Measurements from ENCODE around the gene SGSM2.
A peak's percentile ranks its signal among the peaks of the same experiment; 100 is the strongest.

Gene SGSM2

GRCh38 chr17:2336852-2337543 lies at the start of gene SGSM2:
SGSM2 (plus strand) TSS chr17:2337501; CDS start chr17:2337689, 188 bp downstream.
- H2AFZ ChIP-seq (ENCODE audit: low read length): no peak within 1 kb of the TSS; the same call in 1 of the 2 replicates
- H3K4me2 ChIP-seq (ENCODE audit: low read length): peak within 1 kb of the TSS; percentile 93
- TF ChIP-seq EZH2 (IDR thresholded peaks at IDR 0.05; ENCODE audit: borderline replicate concordance, low read length) (no peak), CTCF (IDR thresholded peaks at IDR 0.05; ENCODE audit: low read length) (no peak)
- H3K36me3 ChIP-seq (ENCODE audit: insufficient read depth, low read length): peaks cover 47% of the 10 kb centered on the region
- H3K4me3 ChIP-seq (ENCODE audit: low read depth, low read length, poor library complexity, severe bottlenecking): peak within 1 kb of the TSS; percentile 91
- H4K20me1 ChIP-seq (ENCODE audit: insufficient read depth, low read length): no peaks in the 10 kb centered on the region
- peaks cover 15% of the 10 kb centered on the region for H3K79me2 ChIP-seq (ENCODE audit: insufficient read depth, low read length)
- H3F3A ChIP-seq (ENCODE audit: insufficient read depth, low read length): no peaks in the 10 kb centered on the region
- peak within 1 kb of the TSS; percentile 94 for H3K9ac ChIP-seq (ENCODE audit: low read length)
- H3K27ac ChIP-seq (ENCODE audit: low read depth, low read length, poor library complexity, severe bottlenecking): peak within 1 kb of the TSS; percentile 83
- no peaks in the 10 kb centered on the region for H3K9me2 ChIP-seq (ENCODE audit: low read depth, low read length)
- H3K9me3 ChIP-seq (ENCODE audit: low read length): no peaks in the 10 kb centered on the region
- H3K4me1 ChIP-seq (ENCODE audit: insufficient read depth, low read length, severe bottlenecking): peaks cover 23% of the 10 kb centered on the region
- H3K27me3 ChIP-seq (ENCODE audit: insufficient read depth, low read length): no peaks in the 10 kb centered on the region

- H3K27ac ChIP-seq (ENCODE audit: low read depth, low read length, poor library complexity, severe bottlenecking): no peak overlapping the region
- no peaks in the 10 kb centered on the region for H3F3A ChIP-seq (ENCODE audit: insufficient read depth, low read length)
- no peak overlapping the region for H3K4me3 ChIP-seq (ENCODE audit: low read depth, low read length, poor library complexity, severe bottlenecking)
- H2AFZ ChIP-seq (ENCODE audit: low read length): no peak overlapping the region
- H3K9me3 ChIP-seq (ENCODE audit: low read length): no peaks in the 10 kb centered on the region
- H3K36me3 ChIP-seq (ENCODE audit: insufficient read depth, low read length): peaks cover 71% of the 10 kb centered on the region
- H3K27me3 ChIP-seq (ENCODE audit: insufficient read depth, low read length): no peaks in the 10 kb centered on the region
- H3K9me2 ChIP-seq (ENCODE audit: low read depth, low read length): no peaks in the 10 kb centered on the region
- TF ChIP-seq EZH2 (IDR thresholded peaks at IDR 0.05; ENCODE audit: borderline replicate concordance, low read length) (no peak), CTCF (IDR thresholded peaks at IDR 0.05; ENCODE audit: low read length) (no peak)
- peaks cover 7% of the 10 kb centered on the region for H3K4me1 ChIP-seq (ENCODE audit: insufficient read depth, low read length, severe bottlenecking)
- peaks cover 3% of the 10 kb centered on the region; the same call in 1 of the 2 replicates for H3K79me2 ChIP-seq (ENCODE audit: insufficient read depth, low read length)
- no peaks in the 10 kb centered on the region; the same call in 1 of the 2 replicates for H4K20me1 ChIP-seq (ENCODE audit: insufficient read depth, low read length)
- H3K4me2 ChIP-seq (ENCODE audit: low read length): no peak overlapping the region
- no peak overlapping the region for H3K9ac ChIP-seq (ENCODE audit: low read length)
Observed at GRCh38 chr17:2289878-2290478, 47.3 kb upstream of the SGSM2 start.

GRCh38 chr17:2292100-2292499 lies 45.2 kb upstream of the SGSM2 start:
- no peaks in the 10 kb centered on the region for H3K9me2 ChIP-seq (ENCODE audit: low read depth, low read length)
- H3K9ac ChIP-seq (ENCODE audit: low read length): no peak overlapping the region
- H3K27me3 ChIP-seq (ENCODE audit: insufficient read depth, low read length): no peaks in the 10 kb centered on the region
- no peak for TF ChIP-seq CTCF (IDR thresholded peaks at IDR 0.05; ENCODE audit: low read length)
- TF ChIP-seq EZH2 (IDR thresholded peaks at IDR 0.05; ENCODE audit: borderline replicate concordance, low read length): no peak
- H3K9me3 ChIP-seq (ENCODE audit: low read length): no peaks in the 10 kb centered on the region
- H3K4me2 ChIP-seq (ENCODE audit: low read length): no peak overlapping the region
- peaks cover 7% of the 10 kb centered on the region for H3K4me1 ChIP-seq (ENCODE audit: insufficient read depth, low read length, severe bottlenecking)
- H3K4me3 ChIP-seq (ENCODE audit: low read depth, low read length, poor library complexity, severe bottlenecking): no peak overlapping the region
- H3K36me3 ChIP-seq (ENCODE audit: insufficient read depth, low read length): peaks cover 83% of the 10 kb centered on the region
- H4K20me1 ChIP-seq (ENCODE audit: insufficient read depth, low read length): no peaks in the 10 kb centered on the region; the same call in 1 of the 2 replicates
- H2AFZ ChIP-seq (ENCODE audit: low read length): no peak overlapping the region
- no peak overlapping the region for H3K27ac ChIP-seq (ENCODE audit: low read depth, low read length, poor library complexity, severe bottlenecking)
- no peaks in the 10 kb centered on the region for H3F3A ChIP-seq (ENCODE audit: insufficient read depth, low read length)
- H3K79me2 ChIP-seq (ENCODE audit: insufficient read depth, low read length): no peaks in the 10 kb centered on the region
